ENCODE results near the gene NCAM1.

Gene NCAM1

DNA sequence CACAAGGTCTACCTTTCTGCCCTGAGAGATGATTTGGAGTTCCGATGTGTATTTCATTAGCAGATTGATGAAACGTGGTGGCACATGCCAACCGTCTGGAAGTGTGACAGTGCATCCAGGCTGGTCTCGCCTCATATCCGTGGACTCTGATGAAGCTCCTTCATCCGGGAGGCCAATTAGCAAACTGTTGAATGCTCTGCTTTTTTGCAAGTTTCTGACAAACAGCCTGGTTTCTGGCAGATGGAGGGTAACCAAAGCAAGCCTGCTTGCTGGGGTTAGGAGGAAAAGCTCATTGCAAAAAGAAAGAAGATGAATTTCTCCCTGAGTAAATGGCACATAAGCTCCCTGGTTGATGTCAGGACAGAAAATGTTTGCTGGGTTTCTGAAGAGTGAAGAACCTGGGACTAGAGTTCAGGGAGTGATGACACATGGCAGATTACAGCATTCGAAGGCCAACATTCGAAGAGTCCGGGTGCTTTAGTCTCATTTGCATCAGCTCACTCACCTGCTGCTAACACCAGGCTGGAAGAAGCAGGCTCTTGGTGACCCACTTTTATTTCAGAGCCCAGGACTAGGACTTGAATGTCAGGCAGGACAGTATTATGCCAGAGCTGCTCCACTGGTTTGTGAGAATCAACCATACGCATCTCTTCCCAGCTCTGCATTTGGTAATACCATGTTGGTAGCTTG lies 217.3 kb downstream of the NCAM1 start:
- no peak for TF ChIP-seq CTCF (IDR thresholded peaks at IDR 0.05; ENCODE audit: control extremely low read depth, extremely low read depth, low read depth, missing control alignments)
- ChIA-PET CTCF (interaction anchor here (1.0 to 1.3 kb wide), 2 partner anchors 20 to 111 kb away, joined by 3 read pairs; no protein-coding TSS in a partner anchor), POLR2A (no interaction called here)
- no peak for DNase-seq (ENCODE audit: extremely low spot score)

DNA sequence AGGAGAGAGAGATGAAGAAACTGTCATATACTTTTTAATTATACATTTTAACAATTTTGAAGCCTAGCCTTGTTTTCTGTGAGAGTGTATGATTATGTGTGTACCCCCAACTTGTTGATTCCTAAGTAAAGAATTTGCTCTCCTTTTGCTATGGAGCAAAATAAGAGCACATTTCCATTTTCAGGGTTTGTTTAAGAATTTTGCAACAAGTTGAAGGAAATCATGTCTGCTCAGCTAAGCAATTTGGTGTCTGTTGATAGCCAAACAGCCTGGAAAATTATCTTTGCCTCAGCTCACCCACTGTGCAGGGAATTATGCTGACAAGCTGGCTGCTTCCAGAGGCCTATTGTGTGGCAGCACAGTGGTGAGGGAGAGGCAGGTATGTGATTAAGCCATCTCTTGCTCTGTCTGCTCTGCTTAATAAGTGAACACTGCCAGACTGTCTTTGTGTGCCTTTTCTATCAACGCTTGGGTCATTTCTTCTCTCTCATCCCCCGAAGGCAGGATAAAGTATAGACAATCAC lies 218.0 kb downstream of the NCAM1 start:
- no peak for TF ChIP-seq CTCF (IDR thresholded peaks at IDR 0.05; ENCODE audit: control extremely low read depth, extremely low read depth, low read depth, missing control alignments)
- CTCF ChIA-PET = interaction anchor here (1.0 to 1.3 kb wide), 2 partner anchors 21 to 111 kb away, joined by 3 read pairs; no protein-coding TSS in a partner anchor
- no peak for DNase-seq (ENCODE audit: extremely low spot score)
- POLR2A ChIA-PET = no interaction called here

GRCh38 chr11:113181094-113181493 lies 219.9 kb downstream of the NCAM1 start:
- no peak for DNase-seq (ENCODE audit: extremely low spot score)
- ChIA-PET CTCF (interaction anchor here (2.0 kb wide), 1 partner anchor 10 kb away, joined by 6 read pairs; no protein-coding TSS in a partner anchor), POLR2A (no interaction called here)
- TF ChIP-seq CTCF (IDR thresholded peaks at IDR 0.05; ENCODE audit: control extremely low read depth, extremely low read depth, low read depth, missing control alignments) = no peak

DNA sequence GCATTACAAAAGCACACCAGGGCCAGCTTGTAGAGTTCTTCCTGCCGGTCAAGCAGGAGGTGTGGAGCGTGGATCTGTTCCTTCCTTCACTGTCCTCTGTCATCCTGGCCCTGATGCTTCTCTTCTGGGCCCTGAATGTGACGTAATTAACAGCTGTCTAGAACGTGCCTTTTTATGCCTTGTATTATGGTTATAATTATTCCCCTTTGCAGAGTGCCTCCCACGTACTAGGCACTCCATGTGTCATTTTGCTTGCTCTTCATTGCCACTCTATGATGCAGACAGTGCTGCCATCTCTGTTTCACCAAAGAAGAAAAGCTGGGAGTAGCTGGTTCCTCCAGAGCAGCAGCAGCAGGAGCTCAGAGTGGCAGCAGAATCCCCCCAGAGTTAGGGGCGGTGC lies 221.1 kb downstream of the NCAM1 start:
- DNase-seq (ENCODE audit: extremely low spot score) = no peak
- ChIA-PET CTCF (interaction anchor here (1.1 to 2.0 kb wide), 3 partner anchors 9 to 54 kb away, joined by 3 to 6 read pairs (median 3); no protein-coding TSS in a partner anchor), POLR2A (no interaction called here)
- no peak for TF ChIP-seq CTCF (IDR thresholded peaks at IDR 0.05; ENCODE audit: control extremely low read depth, extremely low read depth, low read depth, missing control alignments)

- ChIA-PET CTCF (interaction anchor here (0.7 kb wide), 1 partner anchor 9 kb away, joined by 3 read pairs; no protein-coding TSS in a partner anchor), POLR2A (no interaction called here)
- no peak for DNase-seq (ENCODE audit: extremely low spot score)
- no peak for TF ChIP-seq CTCF (IDR thresholded peaks at IDR 0.05; ENCODE audit: control extremely low read depth, extremely low read depth, low read depth, missing control alignments)
Measured at GRCh38 chr11:113184498-113184897, 223.3 kb downstream of the NCAM1 start.

GRCh38 chr11:113188371-113188834 lies 227.2 kb downstream of the NCAM1 start:
- no peak for DNase-seq (ENCODE audit: extremely low spot score)
- CTCF ChIA-PET = no interaction called here
- POLR2A ChIA-PET = no interaction called here
- no peak for TF ChIP-seq CTCF (IDR thresholded peaks at IDR 0.05; ENCODE audit: control extremely low read depth, extremely low read depth, low read depth, missing control alignments)

Data from GM10248 (cell line).